DOHH2 (cell line): ENCODE measurements around the gene ABI1.

Experiments used
- H3F3A ChIP-seq: fragments of 200-600 bp; sonication (generic), shearing (Covaris generic); 2 replicates; pipeline ENCODE4 v1.6.0; 2016; ENCODE audit warnings: antibody characterized with exemption, mild to moderate bottlenecking; ENCODE audit not compliant: control insufficient read depth, insufficient read depth
- H3K27ac ChIP-seq: fragments of 200-600 bp; sonication (generic); 2 replicates; pipeline ENCODE4 v1.5.1; 2014; ENCODE audit warnings: low read depth, mild to moderate bottlenecking, low read length, moderate library complexity
- H3K27me3 ChIP-seq: fragments of 200-600 bp; sonication (generic); 2 replicates; pipeline ENCODE4 v1.6.1; 2014; ENCODE audit warnings: mild to moderate bottlenecking, low read length, mixed read lengths; ENCODE audit not compliant: control insufficient read depth
- H3K36me3 ChIP-seq: fragments of 200-600 bp; sonication (generic); 2 replicates; pipeline ENCODE4 v1.6.1; 2014; ENCODE audit warnings: mild to moderate bottlenecking, low read length, moderate library complexity, mixed read lengths; ENCODE audit not compliant: control insufficient read depth
- H3K4me1 ChIP-seq: fragments of 200-600 bp; sonication (generic); 2 replicates; pipeline ENCODE4 v1.6.1; 2014; ENCODE audit warnings: mild to moderate bottlenecking, low read length, mixed read lengths; ENCODE audit not compliant: control insufficient read depth
- H3K4me2 ChIP-seq: fragments of 200-600 bp; sonication (generic); 2 replicates; pipeline ENCODE4 v1.6.0; 2014; ENCODE audit warnings: mild to moderate bottlenecking, low read length, moderate library complexity
- H3K4me3 ChIP-seq: fragments of 200-600 bp; sonication (generic); 2 replicates; pipeline ENCODE4 v1.5.1; 2014; ENCODE audit warnings: mild to moderate bottlenecking, low read length, mixed read lengths
- H3K79me2 ChIP-seq: fragments of 200-600 bp; sonication (generic); 2 replicates; pipeline ENCODE4 v1.6.1; 2014; ENCODE audit warnings: mild to moderate bottlenecking, low read length, mixed read lengths; ENCODE audit not compliant: control insufficient read depth
- H3K9me2 ChIP-seq: fragments of 200-600 bp; sonication (generic); replicated peaks from 2 replicates; pipeline ENCODE4 v1.6.1; 2014; ENCODE audit warnings: mild to moderate bottlenecking, low read length, mixed read lengths; ENCODE audit not compliant: control insufficient read depth
- H3K9me3 ChIP-seq: fragments of 200-600 bp; sonication (generic); 2 replicates; pipeline ENCODE4 v1.6.1; 2014; ENCODE audit warnings: antibody characterized with exemption, low read length, mixed read lengths; ENCODE audit not compliant: control insufficient read depth, insufficient read depth
- H4K20me1 ChIP-seq: fragments of 200-600 bp; sonication (generic); 2 replicates; pipeline ENCODE4 v1.6.0; 2014; ENCODE audit warnings: low read depth, mild to moderate bottlenecking, antibody characterized with exemption, low read length, moderate library complexity; ENCODE audit not compliant: control insufficient read depth, insufficient read depth
- CTCF ChIP-seq: fragments of 200-600 bp; sonication (generic); IDR thresholded peaks from one replicate; pipeline ENCODE4 v1.5.1; 2014; ENCODE audit warnings: antibody characterized with exemption, mild to moderate bottlenecking, low read depth, low read length; ENCODE audit not compliant: poor library complexity, severe bottlenecking
- EZH2phosphoT487 ChIP-seq: fragments of 200-600 bp; sonication (generic); IDR thresholded peaks from 2 replicates; pipeline ENCODE4 v1.6.1; 2017; ENCODE audit warnings: borderline replicate concordance, mild to moderate bottlenecking, antibody characterized with exemption, low read length, moderate library complexity, mixed read lengths

ABI1 gene

GRCh38 chr10:26728957-26729356 is 131.8 kb downstream of the ABI1 start:
- H3K27me3 ChIP-seq, result no peaks in the 10 kb centered on the region
- H3K27ac ChIP-seq, result no peak overlapping the region
- H3K9me2 ChIP-seq, result no peaks in the 10 kb centered on the region
- H3K9me3 ChIP-seq, result no peaks in the 10 kb centered on the region
- H3K4me2 ChIP-seq, result no peak overlapping the region
- H3K36me3 ChIP-seq, result peaks cover 74% of the 10 kb centered on the region
- H3K4me1 ChIP-seq, result peaks cover 15% of the 10 kb centered on the region
- peak; percentile 52 for TF ChIP-seq CTCF
- TF ChIP-seq EZH2phosphoT487, result no peak
- peaks cover 14% of the 10 kb centered on the region for H3F3A ChIP-seq
- H3K79me2 ChIP-seq, result peaks cover 7% of the 10 kb centered on the region
- H4K20me1 ChIP-seq, result no peaks in the 10 kb centered on the region
- no peak overlapping the region for H3K4me3 ChIP-seq

GRCh38 chr10:26727005-26727404 is 133.8 kb downstream of the ABI1 start:
- H3K9me2 ChIP-seq, result no peaks in the 10 kb centered on the region
- TF ChIP-seq CTCF (no peak), EZH2phosphoT487 (no peak)
- H4K20me1 ChIP-seq, result no peaks in the 10 kb centered on the region
- H3K36me3 ChIP-seq, result peaks cover 70% of the 10 kb centered on the region
- no peak overlapping the region for H3K4me3 ChIP-seq
- H3K4me1 ChIP-seq, result peaks cover 15% of the 10 kb centered on the region
- H3K27ac ChIP-seq, result no peak overlapping the region
- H3K79me2 ChIP-seq, result peaks cover 7% of the 10 kb centered on the region
- no peaks in the 10 kb centered on the region for H3K9me3 ChIP-seq
- no peak overlapping the region for H3K4me2 ChIP-seq
- H3K27me3 ChIP-seq, result no peaks in the 10 kb centered on the region
- H3F3A ChIP-seq, result peaks cover 19% of the 10 kb centered on the region

GRCh38 chr10:26725837-26726727 is 134.7 kb downstream of the ABI1 start:
- H3F3A ChIP-seq, result peaks cover 19% of the 10 kb centered on the region
- no peaks in the 10 kb centered on the region for H3K27me3 ChIP-seq
- no peak overlapping the region for H3K27ac ChIP-seq
- no peaks in the 10 kb centered on the region for H3K9me2 ChIP-seq
- H4K20me1 ChIP-seq, result no peaks in the 10 kb centered on the region
- H3K79me2 ChIP-seq, result peaks cover 7% of the 10 kb centered on the region
- no peaks in the 10 kb centered on the region for H3K9me3 ChIP-seq
- H3K4me2 ChIP-seq, result no peak overlapping the region
- no peak overlapping the region for H3K4me3 ChIP-seq
- peaks cover 15% of the 10 kb centered on the region for H3K4me1 ChIP-seq
- peaks cover 72% of the 10 kb centered on the region for H3K36me3 ChIP-seq
- peak; percentile 94 for TF ChIP-seq CTCF
- no peak for TF ChIP-seq EZH2phosphoT487
